OCI-LY3 (cell line): ENCODE data around the gene CCR9.
A peak's percentile ranks its signal among the peaks of the same experiment; 100 is the strongest.

Experiments
- H2AFZ ChIP-seq: fragments of 200-600, 300-600 bp; shearing (Covaris generic); 2 replicates; pipeline ENCODE4 v1.6.0; 2014; ENCODE audit warnings: antibody characterized with exemption, low read depth, low read length
- H3K27ac ChIP-seq: fragments of 200-600, 300-600 bp; sonication (generic); 2 replicates; pipeline ENCODE4 v1.5.1; 2014; ENCODE audit warnings: mild to moderate bottlenecking, low read length, moderate library complexity, mixed read lengths
- H3K27me3 ChIP-seq: fragments of 200-600, 300-600 bp; sonication (generic); 2 replicates; pipeline ENCODE4 v1.6.1; 2014; ENCODE audit warnings: low read depth, low read length, mixed read lengths
- H3K36me3 ChIP-seq: fragments of 200-600, 300-600 bp; sonication (generic); replicated peaks from 2 replicates; pipeline ENCODE3; 2014; ENCODE audit warnings: low read depth, low read length, mixed read lengths
- H3K4me1 ChIP-seq: fragments of 300-600, 200-600 bp; sonication (generic); 2 replicates; pipeline ENCODE4 v1.6.1; 2014; ENCODE audit warnings: low read length, mixed read lengths
- H3K4me2 ChIP-seq: fragments of 200-600, 300-600 bp; sonication (generic); 2 replicates; pipeline ENCODE4 v1.6.1; 2014; ENCODE audit warnings: low read length, mixed read lengths
- H3K4me3 ChIP-seq: fragments of 300-600, 200-600 bp; sonication (generic); 2 replicates; pipeline ENCODE4 v1.5.1; 2014; ENCODE audit warnings: antibody characterized with exemption, mild to moderate bottlenecking, low read length, moderate library complexity
- H3K79me2 ChIP-seq: fragments of 300-600, 200-600 bp; shearing (Covaris generic); 2 replicates; pipeline ENCODE4 v1.6.1; 2014; ENCODE audit warnings: mild to moderate bottlenecking, low read length, mixed read lengths
- H3K9ac ChIP-seq: fragments of 300-600, 200-600 bp; shearing (Covaris generic); 2 replicates; pipeline ENCODE4 v1.6.0; 2014; ENCODE audit warnings: mild to moderate bottlenecking, low read length, moderate library complexity
- H3K9me3 ChIP-seq: fragments of 200-600, 300-600 bp; shearing (Covaris generic); 2 replicates; pipeline ENCODE4 v1.6.1; 2014; ENCODE audit warnings: low read length, mixed read lengths; ENCODE audit not compliant: insufficient read depth
- H4K20me1 ChIP-seq: fragments of 200-600, 300-600 bp; sonication (generic); 2 replicates; pipeline ENCODE4 v1.6.1; 2016; ENCODE audit warnings: low read length, mixed read lengths; ENCODE audit not compliant: insufficient read depth
- CTCF ChIP-seq: fragments of 200-600, 300-600 bp; sonication (generic); IDR thresholded peaks from 2 replicates; pipeline ENCODE4 v1.5.1; 2014; ENCODE audit warnings: antibody characterized with exemption, low read length, low read depth
- EZH2phosphoT487 ChIP-seq: fragments of 200-600 bp; shearing (Covaris generic); IDR thresholded peaks from 2 replicates; pipeline ENCODE4 v1.6.1; 2018; ENCODE audit warnings: antibody characterized with exemption, mixed run types, low read depth

CCR9 gene

GRCh38 chr3:45885979-45886705, at the start of gene CCR9:
TSS of gene CCR9 (plus strand) at chr3:45886543. CDS start at chr3:45894934, 8,391 bp downstream.
- peaks cover 80% of the 10 kb centered on the region for H3K27me3 ChIP-seq

GRCh38 chr3:45838466-45838865, 47.9 kb upstream of the CCR9 start:
- no peak overlapping the region for H3K4me2 ChIP-seq
- no peak overlapping the region for H3K27ac ChIP-seq
- no peaks in the 10 kb centered on the region for H3K36me3 ChIP-seq
- H4K20me1 ChIP-seq, result no peaks in the 10 kb centered on the region
- no peak overlapping the region for H3K9ac ChIP-seq
- H2AFZ ChIP-seq, result no peak overlapping the region
- H3K4me1 ChIP-seq, result peaks cover 12% of the 10 kb centered on the region
- no peaks in the 10 kb centered on the region for H3K79me2 ChIP-seq
- no peaks in the 10 kb centered on the region for H3K9me3 ChIP-seq
- TF ChIP-seq EZH2phosphoT487, result no peak
- TF ChIP-seq CTCF, result no peak
- no peaks in the 10 kb centered on the region; the same call in 1 of the 2 replicates for H3K27me3 ChIP-seq
- no peak overlapping the region for H3K4me3 ChIP-seq

More at GRCh38 chr3:45885979-45886705, at the start of gene CCR9:
- no peak within 1 kb of the TSS for H3K4me2 ChIP-seq
- no peaks in the 10 kb centered on the region for H3K36me3 ChIP-seq
- no peaks in the 10 kb centered on the region for H3K79me2 ChIP-seq
- no peak within 1 kb of the TSS for H2AFZ ChIP-seq
- no peak within 1 kb of the TSS for H3K9ac ChIP-seq
- no peak within 1 kb of the TSS for H3K4me3 ChIP-seq
- no peaks in the 10 kb centered on the region for H3K9me3 ChIP-seq
- peaks cover 8% of the 10 kb centered on the region for H3K4me1 ChIP-seq
- no peak for TF ChIP-seq EZH2phosphoT487
- no peak for TF ChIP-seq CTCF
- no peak within 1 kb of the TSS for H3K27ac ChIP-seq
- H4K20me1 ChIP-seq, result peaks cover 10% of the 10 kb centered on the region; the same call in 1 of the 2 replicates

- H3K9me3 ChIP-seq, result no peaks in the 10 kb centered on the region
- no peaks in the 10 kb centered on the region for H3K79me2 ChIP-seq
- H3K27me3 ChIP-seq, result peaks cover 15% of the 10 kb centered on the region
- peaks cover 22% of the 10 kb centered on the region for H3K4me1 ChIP-seq
- peak overlapping the region; percentile 88 for H3K4me3 ChIP-seq
- peak overlapping the region; percentile 82 for H2AFZ ChIP-seq
- peak overlapping the region; percentile 83 for H3K4me2 ChIP-seq
- no peaks in the 10 kb centered on the region for H3K36me3 ChIP-seq
- peak overlapping the region; percentile 43; the same call in 1 of the 2 replicates for H3K9ac ChIP-seq
- no peak overlapping the region for H3K27ac ChIP-seq
- H4K20me1 ChIP-seq, result no peaks in the 10 kb centered on the region
- no peak for TF ChIP-seq CTCF
Measured at GRCh38 chr3:45841420-45841756, 45.0 kb upstream of the CCR9 start.

GRCh38 chr3:45841757-45842491, 44.4 kb upstream of the CCR9 start, which contains the start of gene LZTFL1:
TSS of gene LZTFL1 (minus strand) at chr3:45842119. CDS start at chr3:45841991, 128 bp downstream.
- H3K36me3 ChIP-seq, result no peaks in the 10 kb centered on the region
- peak within 1 kb of the TSS; percentile 83 for H3K4me2 ChIP-seq
- TF ChIP-seq CTCF (no peak), EZH2phosphoT487 (no peak)
- H3K27ac ChIP-seq, result no peak within 1 kb of the TSS
- no peaks in the 10 kb centered on the region for H3K9me3 ChIP-seq
- H3K9ac ChIP-seq, result peak within 1 kb of the TSS; percentile 47
- H2AFZ ChIP-seq, result peak within 1 kb of the TSS; percentile 86
- peak within 1 kb of the TSS; percentile 88 for H3K4me3 ChIP-seq
- no peaks in the 10 kb centered on the region for H3K79me2 ChIP-seq
- peaks cover 22% of the 10 kb centered on the region for H3K4me1 ChIP-seq
- peaks cover 19% of the 10 kb centered on the region for H3K27me3 ChIP-seq
- H4K20me1 ChIP-seq, result no peaks in the 10 kb centered on the region
